H9 (cell line): ENCODE results near the gene ALOX12. TPM values are rescaled to one million over a fixed set of nuclear protein-coding genes. Genes with fewer than 3 reads are reported as not detected.
A peak's percentile ranks its signal among the peaks of the same experiment; 100 is the strongest.

Experiments
- DNase-seq: peaks from one replicate; pipeline ENCODE4 v3.0.0-alpha.2; 2017
- H2AFZ ChIP-seq: one replicate; pipeline ENCODE4 v1.6.1; 2013; ENCODE audit warnings: mild to moderate bottlenecking, low read length, control low read depth, moderate library complexity
- H2AK5ac ChIP-seq: 2 replicates; pipeline ENCODE4 v1.6.1; 2013; ENCODE audit warnings: low read length, control low read depth, mixed read lengths; ENCODE audit not compliant: insufficient read length
- H2BK120ac ChIP-seq: one replicate; pipeline ENCODE4 v1.6.1; 2013; ENCODE audit warnings: low read depth, mild to moderate bottlenecking, low read length, control low read depth, inconsistent platforms; ENCODE audit not compliant: poor library complexity, severe bottlenecking
- H2BK12ac ChIP-seq: 2 replicates; pipeline ENCODE4 v1.6.1; 2013; ENCODE audit warnings: low read length, control low read depth, mixed read lengths, low read depth; ENCODE audit not compliant: insufficient read length
- H2BK15ac ChIP-seq: 2 replicates; pipeline ENCODE4 v1.6.1; 2013; ENCODE audit warnings: low read depth, low read length, control low read depth
- H2BK20ac ChIP-seq: one replicate; pipeline ENCODE4 v1.6.1; 2013; ENCODE audit warnings: low read depth, mild to moderate bottlenecking, low read length, control low read depth, inconsistent platforms; ENCODE audit not compliant: poor library complexity, severe bottlenecking
- H2BK5ac ChIP-seq: 2 replicates; pipeline ENCODE4 v1.6.1; 2013; ENCODE audit warnings: low read length, control low read depth, mixed read lengths; ENCODE audit not compliant: insufficient read length
- H3K14ac ChIP-seq: 2 replicates; pipeline ENCODE4 v1.6.1; 2013; ENCODE audit warnings: low read length, control low read depth; ENCODE audit not compliant: insufficient read depth
- H3K18ac ChIP-seq: 2 replicates; pipeline ENCODE4 v1.6.1; 2013; ENCODE audit warnings: low read depth, mild to moderate bottlenecking, mixed read lengths, low read length, control low read depth; ENCODE audit not compliant: insufficient read length
- H3K23ac ChIP-seq: 2 replicates; pipeline ENCODE4 v1.6.1; 2013; ENCODE audit warnings: low read length, control low read depth, mixed read lengths, low read depth; ENCODE audit not compliant: insufficient read length
- H3K23me2 ChIP-seq: 2 replicates; pipeline ENCODE4 v1.6.1; 2013; ENCODE audit warnings: low read depth, mild to moderate bottlenecking, mixed read lengths, low read length, control low read depth; ENCODE audit not compliant: insufficient read length, poor library complexity, severe bottlenecking
- H3K27ac ChIP-seq: 2 replicates; pipeline ENCODE4 v1.5.1; 2013; ENCODE audit warnings: low read length, control low read depth, mixed read lengths, low read depth; ENCODE audit not compliant: insufficient read length
- H3K27me3 ChIP-seq: 2 replicates; pipeline ENCODE4 v1.6.1; 2013; ENCODE audit warnings: low read length, control low read depth, inconsistent platforms; ENCODE audit not compliant: insufficient read depth
- H3K4ac ChIP-seq: 2 replicates; pipeline ENCODE4 v1.6.1; 2013; ENCODE audit warnings: low read depth, mild to moderate bottlenecking, control low read depth, inconsistent platforms, low read length, moderate library complexity
- H3K4me1 ChIP-seq: 2 replicates; pipeline ENCODE4 v1.6.1; 2013; ENCODE audit warnings: low read length, control low read depth, inconsistent platforms; ENCODE audit not compliant: insufficient read depth
- H3K4me2 ChIP-seq: 2 replicates; pipeline ENCODE4 v1.6.1; 2013; ENCODE audit warnings: low read length, control low read depth, mixed read lengths; ENCODE audit not compliant: insufficient read length, insufficient read depth
- H3K56ac ChIP-seq: 2 replicates; pipeline ENCODE4 v1.6.1; 2013; ENCODE audit warnings: low read depth, mild to moderate bottlenecking, mixed read lengths, low read length, control low read depth; ENCODE audit not compliant: insufficient read length
- H3K79me1 ChIP-seq: 2 replicates; pipeline ENCODE4 v1.6.1; 2013; ENCODE audit warnings: low read depth, mild to moderate bottlenecking, moderate library complexity, low read length, control low read depth, inconsistent platforms; ENCODE audit not compliant: insufficient read depth, poor library complexity, severe bottlenecking
- H3K79me2 ChIP-seq: 2 replicates; pipeline ENCODE4 v1.6.1; 2013; ENCODE audit warnings: low read length, control low read depth, inconsistent platforms; ENCODE audit not compliant: insufficient read depth
- H3K9ac ChIP-seq: 2 replicates; pipeline ENCODE4 v1.6.1; 2013; ENCODE audit warnings: low read length, control low read depth, mixed read lengths; ENCODE audit not compliant: insufficient read length; ENCODE audit errors: extremely low read depth
- H3K9me3 ChIP-seq: one replicate; pipeline ENCODE4 v1.6.1; 2013; ENCODE audit warnings: low read depth, low read length, inconsistent platforms; ENCODE audit not compliant: control insufficient read depth
- H3T11ph ChIP-seq: one replicate; pipeline ENCODE4 v1.6.1; 2013; ENCODE audit warnings: mild to moderate bottlenecking, low read length, control low read depth, inconsistent platforms
- H4K20me1 ChIP-seq: one replicate; pipeline ENCODE4 v1.6.1; 2013; ENCODE audit not compliant: control insufficient read depth, insufficient read length, insufficient read depth
- H4K5ac ChIP-seq: 2 replicates; pipeline ENCODE4 v1.6.1; 2013; ENCODE audit warnings: low read depth, mild to moderate bottlenecking, mixed read lengths, low read length, control low read depth; ENCODE audit not compliant: insufficient read length
- H4K8ac ChIP-seq: replicated peaks from 2 replicates; pipeline ENCODE4 v1.6.1; 2013; ENCODE audit warnings: low read length, control low read depth, mixed read lengths, low read depth; ENCODE audit not compliant: insufficient read length
- H4K91ac ChIP-seq: 2 replicates; pipeline ENCODE4 v1.6.1; 2013; ENCODE audit warnings: low read depth, mild to moderate bottlenecking, moderate library complexity, mixed read lengths, low read length, control low read depth; ENCODE audit not compliant: insufficient read length
- H3K27ac Mint-ChIP-seq, 3 experiments: 2 replicates in 2 of 3; 3 replicates in 1 of 3; pipeline ENCODE4 v1.8.0; 2020 to 2021; ENCODE audit warnings: mixed read lengths in 3 of 3, mild to moderate bottlenecking in 1 of 3, moderate library complexity in 1 of 3
- H3K27me3 Mint-ChIP-seq: 2 replicates; pipeline ENCODE4 v1.8.0; 2021; ENCODE audit warnings: low read depth, mild to moderate bottlenecking, moderate library complexity, mixed read lengths
- H3K36me3 Mint-ChIP-seq, 3 experiments: 2 replicates in 2 of 3; 3 replicates in 1 of 3; pipeline ENCODE4 v1.8.0; 2020 to 2021; ENCODE audit warnings: low read depth in 3 of 3, mixed read lengths in 3 of 3; ENCODE audit not compliant: insufficient read depth in 1 of 3
- H3K4me1 Mint-ChIP-seq, 2 experiments: 2 replicates each; pipeline ENCODE4 v1.8.0; 2020; ENCODE audit warnings: mixed read lengths in 2 of 2
- H3K4me3 Mint-ChIP-seq, 2 experiments: 2 replicates in 1 of 2; 3 replicates in 1 of 2; pipeline ENCODE4 v1.8.0; 2020 to 2021; ENCODE audit warnings: mild to moderate bottlenecking in 2 of 2, mixed read lengths in 2 of 2, moderate library complexity in 1 of 2
- H3K9me3 Mint-ChIP-seq, 2 experiments: 2 replicates in 1 of 2; 3 replicates in 1 of 2; pipeline ENCODE4 v1.8.0; 2020; ENCODE audit warnings: mild to moderate bottlenecking in 2 of 2, mixed read lengths in 2 of 2, moderate library complexity in 1 of 2
- WGBS: extraction: QIAGEN DNeasy Blood & Tissue Kit; methylation state at CpG from one replicate; pipeline ENCODE4 v1.1.7; 2013; ENCODE audit warnings: missing lambda C conversion rate, low lambda C conversion rate, mixed read lengths; ENCODE audit not compliant: insufficient read length; ENCODE audit errors: extremely low coverage; 5-methylcytosine and 5-hydroxymethylcytosine counted together
- total RNA-seq: library from RNA; stranded (reverse); gene quantifications from 2 replicates; pipeline ENCODE4 v1.2.1, GENCODE V29; 2021
- TF ChIP-seq, protein P1 (sequence below): fragments of 200-600 bp; sonication (generic); conservative IDR thresholded peaks from 3 replicates; pipeline ENCODE4 v1.8.0; 2021; ENCODE audit warnings: antibody characterized with exemption, mild to moderate bottlenecking

The ALOX12 gene
- total RNA-seq, 1 experiment from 2014 or later: 0.81 TPM

DNA sequence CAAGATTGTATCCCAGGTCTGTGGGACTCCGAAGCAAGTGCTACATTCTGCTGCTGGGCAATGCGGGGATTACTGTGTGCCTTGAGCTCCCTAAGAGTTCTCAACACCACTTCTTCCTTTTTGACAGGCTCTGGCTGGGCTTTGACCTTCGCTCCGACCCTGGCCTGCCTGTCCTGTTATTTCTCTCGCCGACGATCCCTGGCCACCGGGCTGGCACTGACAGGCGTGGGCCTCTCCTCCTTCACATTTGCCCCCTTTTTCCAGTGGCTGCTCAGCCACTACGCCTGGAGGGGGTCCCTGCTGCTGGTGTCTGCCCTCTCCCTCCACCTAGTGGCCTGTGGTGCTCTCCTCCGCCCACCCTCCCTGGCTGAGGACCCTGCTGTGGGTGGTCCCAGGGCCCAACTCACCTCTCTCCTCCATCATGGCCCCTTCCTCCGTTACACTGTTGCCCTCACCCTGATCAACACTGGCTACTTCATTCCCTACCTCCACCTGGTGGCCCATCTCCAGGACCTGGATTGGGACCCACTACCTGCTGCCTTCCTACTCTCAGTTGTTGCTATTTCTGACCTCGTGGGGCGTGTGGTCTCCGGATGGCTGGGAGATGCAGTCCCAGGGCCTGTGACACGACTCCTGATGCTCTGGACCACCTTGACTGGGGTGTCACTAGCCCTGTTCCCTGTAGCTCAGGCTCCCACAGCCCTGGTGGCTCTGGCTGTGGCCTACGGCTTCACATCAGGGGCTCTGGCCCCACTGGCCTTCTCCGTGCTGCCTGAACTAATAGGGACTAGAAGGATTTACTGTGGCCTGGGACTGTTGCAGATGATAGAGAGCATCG, 42.4 kb downstream of the ALOX12 start:
- H4K8ac ChIP-seq: no peak overlapping the region
- no peak overlapping the region for H3K4me2 ChIP-seq
- H2BK15ac ChIP-seq: no peak overlapping the region
- H2BK20ac ChIP-seq: no peak overlapping the region
- no peak overlapping the region for H3K56ac ChIP-seq
- H3K79me1 ChIP-seq: no peaks in the 10 kb centered on the region
- no peak overlapping the region for H2AK5ac ChIP-seq
- no peaks in the 10 kb centered on the region for H3K9me3 ChIP-seq
- H3K4me1 ChIP-seq: no peaks in the 10 kb centered on the region; the same call in 1 of the 2 replicates
- no peak overlapping the region for H3K14ac ChIP-seq
- no peaks in the 10 kb centered on the region; the same call in 1 of the 2 replicates for H3K27me3 ChIP-seq
- no peak overlapping the region for H3K9ac ChIP-seq
- H3K27ac ChIP-seq: no peak overlapping the region
- Mint-ChIP-seq H3K27ac (peak overlapping the region in 1 of 3 experiments; percentile 44; a peak in 1 of 7 replicates), H3K27me3 (peaks cover 53% of the 10 kb centered on the region), H3K36me3 (no peaks in the 10 kb centered on the region; a peak in 1 of 7 replicates), H3K9me3 (no peaks in the 10 kb centered on the region), H3K4me3 (peak overlapping the region in 1 of 2 experiments; percentile 59; a peak in 3 of 5 replicates), H3K4me1 (peaks cover 26 to 34% of the 10 kb centered on the region in 2 experiments)
- WGBS: no CpG with 5 or more reads among the region's 19 CpGs
- peaks cover 29% of the 10 kb centered on the region for H3K23me2 ChIP-seq
- TF ChIP-seq, protein P1, sequence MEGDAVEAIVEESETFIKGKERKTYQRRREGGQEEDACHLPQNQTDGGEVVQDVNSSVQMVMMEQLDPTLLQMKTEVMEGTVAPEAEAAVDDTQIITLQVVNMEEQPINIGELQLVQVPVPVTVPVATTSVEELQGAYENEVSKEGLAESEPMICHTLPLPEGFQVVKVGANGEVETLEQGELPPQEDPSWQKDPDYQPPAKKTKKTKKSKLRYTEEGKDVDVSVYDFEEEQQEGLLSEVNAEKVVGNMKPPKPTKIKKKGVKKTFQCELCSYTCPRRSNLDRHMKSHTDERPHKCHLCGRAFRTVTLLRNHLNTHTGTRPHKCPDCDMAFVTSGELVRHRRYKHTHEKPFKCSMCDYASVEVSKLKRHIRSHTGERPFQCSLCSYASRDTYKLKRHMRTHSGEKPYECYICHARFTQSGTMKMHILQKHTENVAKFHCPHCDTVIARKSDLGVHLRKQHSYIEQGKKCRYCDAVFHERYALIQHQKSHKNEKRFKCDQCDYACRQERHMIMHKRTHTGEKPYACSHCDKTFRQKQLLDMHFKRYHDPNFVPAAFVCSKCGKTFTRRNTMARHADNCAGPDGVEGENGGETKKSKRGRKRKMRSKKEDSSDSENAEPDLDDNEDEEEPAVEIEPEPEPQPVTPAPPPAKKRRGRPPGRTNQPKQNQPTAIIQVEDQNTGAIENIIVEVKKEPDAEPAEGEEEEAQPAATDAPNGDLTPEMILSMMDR: peak; percentile 33; the same call in 1 of the 3 replicates
- no peaks in the 10 kb centered on the region for H4K20me1 ChIP-seq
- H2BK120ac ChIP-seq: no peak overlapping the region
- peak; percentile 55 for DNase-seq
- H2BK12ac ChIP-seq: no peak overlapping the region
- no peak overlapping the region for H3K4ac ChIP-seq
- no peak overlapping the region for H3K18ac ChIP-seq
- H4K5ac ChIP-seq: no peak overlapping the region
- H3K23ac ChIP-seq: no peak overlapping the region
- H2AFZ ChIP-seq: no peak overlapping the region
- H4K91ac ChIP-seq: no peak overlapping the region
- no peaks in the 10 kb centered on the region for H3K79me2 ChIP-seq
- no peak overlapping the region for H2BK5ac ChIP-seq
- H3T11ph ChIP-seq: no peak overlapping the region
